Aorta (tissue), 5 donors: ENCODE results near the gene LGALS7. TPM values are rescaled to one million over a fixed set of nuclear protein-coding genes. Genes with fewer than 3 reads are reported as not detected.
"Not testable (repeated sequence)": the region's sequence is repeated elsewhere in the genome, so short reads cannot be mapped to it uniquely, and the experiment has no call there.

Source experiments
- ATAC-seq: fragments of 200-7000 bp; cut with Tn5 transposase; one replicate; pipeline ENCODE4 v1.9.1; 2022; ENCODE audit warnings: moderate library complexity; ENCODE audit not compliant: low FRiP score
- DNase-seq, 2 donors: peaks; one replicate each; pipeline ENCODE4 v3.0.0-alpha.2; 2020
- H3K27ac ChIP-seq, 2 donors: one replicate each; pipeline ENCODE4 v1.5.1; 2013; ENCODE audit warnings: low read length in 2 of 2, mild to moderate bottlenecking in 2 of 2, moderate library complexity in 2 of 2, control low read depth in 1 of 2, inconsistent platforms in 1 of 2, low read depth in 1 of 2
- H3K27me3 ChIP-seq, 2 donors: one replicate each; pipeline ENCODE4 v1.6.1; 2013; ENCODE audit warnings: control low read depth in 1 of 2, low read length in 1 of 2, mild to moderate bottlenecking in 1 of 2, moderate library complexity in 1 of 2; ENCODE audit not compliant: insufficient read depth in 2 of 2, control insufficient read depth in 1 of 2
- H3K36me3 ChIP-seq, 2 donors: one replicate each; pipeline ENCODE4 v1.6.1; 2013; ENCODE audit warnings: control low read depth in 1 of 2, low read length in 1 of 2, mild to moderate bottlenecking in 1 of 2; ENCODE audit not compliant: insufficient read depth in 2 of 2, control insufficient read depth in 1 of 2
- H3K4me1 ChIP-seq, 2 donors: one replicate each; pipeline ENCODE4 v1.6.1; 2013; ENCODE audit warnings: low read length in 2 of 2, control low read depth in 1 of 2, mild to moderate bottlenecking in 1 of 2, moderate library complexity in 1 of 2; ENCODE audit not compliant: insufficient read depth in 2 of 2, control insufficient read depth in 1 of 2
- H3K4me3 ChIP-seq, 2 donors: one replicate each; pipeline ENCODE4 v1.5.1; 2013; ENCODE audit warnings: low read length in 2 of 2, control low read depth in 1 of 2, mild to moderate bottlenecking in 1 of 2
- H3K9me3 ChIP-seq: one replicate; pipeline ENCODE4 v1.6.1; 2013; ENCODE audit warnings: mild to moderate bottlenecking, low read length; ENCODE audit not compliant: control insufficient read depth
- WGBS, 2 donors: extraction: QIAGEN DNeasy Blood & Tissue Kit; methylation state at CpG; one replicate each; pipeline ENCODE4 v1.1.7; 2013; 5-methylcytosine and 5-hydroxymethylcytosine counted together
- intact Hi-C, 2 donors: fragments of 100-400 bp; cut with DNase I; formaldehyde crosslinking; loops; one replicate each; pipeline versions ENCODE4 v1.14.2 to v1.15.0; 2022
- polyA plus RNA-seq, 2 donors: library from polyadenylated mRNA; stranded (reverse); fragments of 200-250 nt; gene quantifications; one replicate each; pipeline ENCODE4 v1.2.3, GENCODE V29; 2013
- total RNA-seq, 2 donors: library from RNA; stranded (reverse); fragmentation: NEBNext Ultra II Directional; extraction: Animal tissue kit (Norgen Biotek cat#: 25700); gene quantifications; one replicate each; pipeline ENCODE4 v1.2.1, GENCODE V29; 2021
- donor health status: healthy with polysubstance abuse.
- donor health status: Bipolar disorder and iron deficiency.
- donor health status: DM: no; HTN: no; CAD: no.
- donor health status: DM: no; HTN: no; CAD: no.
- donor health status: DM: yes; HTN: yes; CAD: no.

The LGALS7 gene
- total and polyA plus RNA-seq, 4 donors = not detected

- Histone ChIP-seq H3K4me3 (no peak overlapping the region), H3K27ac (no peak overlapping the region), H3K27me3 (peaks cover 0 to 2% of the 10 kb centered on the region in 2 donors), H3K9me3 (no peaks in the 10 kb centered on the region), H3K36me3 (no peaks in the 10 kb centered on the region), H3K4me1 (no peaks in the 10 kb centered on the region)
- intact Hi-C loops = no loop called here
- peak in 1 of 2 donors; percentile 4 for DNase-seq
- no peak for ATAC-seq
- 55 to 64% methylated on average over 3 of the region's 3 CpGs for WGBS, 2 donors
These were observed 10.9 kb upstream of the LGALS7 start for GRCh38 chr19:38784224-38784623.

GRCh38 chr19:38782212-38782611 lies 8.9 kb upstream of the LGALS7 start:
- peak in 1 of 2 donors; percentile 3 for DNase-seq
- whole genome bisulfite sequencing, 2 donors = 80 to 86% methylated on average over 13 of the region's 13 CpGs
- H3K36me3 ChIP-seq, H3K9me3 ChIP-seq, ATAC-seq, H3K27me3 ChIP-seq, intact Hi-C loops, H3K27ac ChIP-seq, H3K4me3 ChIP-seq, H3K4me1 ChIP-seq: not testable (repeated sequence)

- intact Hi-C loops = no loop called here
- no peak overlapping the region for H3K4me3 ChIP-seq
- no peaks in the 10 kb centered on the region for H3K4me1 ChIP-seq
- peak in 1 of 2 donors; percentile 13 for DNase-seq
- ATAC-seq = no peak
- 75 to 80% methylated on average over 7 of the region's 7 CpGs for WGBS, 2 donors
- H3K9me3 ChIP-seq = no peaks in the 10 kb centered on the region
- no peak overlapping the region for H3K27ac ChIP-seq
- H3K36me3 ChIP-seq = no peaks in the 10 kb centered on the region
- H3K27me3 ChIP-seq = peaks cover 0 to 2% of the 10 kb centered on the region in 2 donors
These were observed 7.7 kb upstream of the LGALS7 start for GRCh38 chr19:38781058-38781457.

- ATAC-seq (no peak), DNase-seq (peak in 1 of 2 donors; percentile 41)
- peaks cover 0 to 2% of the 10 kb centered on the region in 2 donors for H3K27me3 ChIP-seq
- no peaks in the 10 kb centered on the region for H3K4me1 ChIP-seq
- intact Hi-C loops = no loop called here
- H3K4me3 ChIP-seq = no peak overlapping the region
- no peaks in the 10 kb centered on the region for H3K9me3 ChIP-seq
- H3K27ac ChIP-seq = no peak overlapping the region
- H3K36me3 ChIP-seq = no peaks in the 10 kb centered on the region
- 86 to 87% methylated on average over 7 of the region's 7 CpGs for WGBS, 2 donors
These were observed 7.1 kb upstream of the LGALS7 start for GRCh38 chr19:38780443-38780842.

DNA sequence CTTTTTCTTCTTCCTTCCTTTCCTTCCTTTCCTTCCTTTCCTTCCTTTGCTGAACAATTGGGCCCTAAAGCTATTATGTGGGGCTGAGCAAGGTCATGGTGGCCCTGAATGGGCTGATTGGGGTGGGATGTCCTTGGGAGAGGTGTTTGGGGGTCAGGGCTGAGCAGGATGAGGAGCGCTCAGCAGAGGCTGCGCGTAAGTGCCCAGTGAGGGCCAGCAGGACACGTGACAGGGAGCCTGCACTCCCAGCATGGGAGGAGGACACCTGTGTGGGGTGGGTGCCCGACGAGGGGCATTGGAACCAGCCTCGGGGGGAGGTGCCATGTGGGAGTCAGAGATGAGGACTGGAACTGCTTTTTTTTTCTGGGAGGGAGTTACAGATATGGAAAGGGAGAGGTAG lies 5.4 kb upstream of the LGALS7 start:
- ATAC-seq (no peak), DNase-seq (peak in 1 of 2 donors; percentile 39)
- Histone ChIP-seq H3K27me3 (peaks cover 0 to 2% of the 10 kb centered on the region in 2 donors), H3K4me1 (no peaks in the 10 kb centered on the region), H3K36me3 (no peaks in the 10 kb centered on the region), H3K4me3 (no peak overlapping the region), H3K9me3 (no peaks in the 10 kb centered on the region), H3K27ac (no peak overlapping the region)
- WGBS, 2 donors = 59 to 66% methylated on average over 7 of the region's 7 CpGs
- intact Hi-C loops = no loop called here

- H3K36me3 ChIP-seq = no peaks in the 10 kb centered on the region
- DNase-seq = no peak
- WGBS, 2 donors = 82 to 83% methylated on average over 11 to 13 of the region's 13 CpGs
- no peaks in the 10 kb centered on the region for H3K4me1 ChIP-seq
- intact Hi-C loops = loop anchor here in 1 of 2 donors (2.0 kb wide), 1 partner anchor 18 kb away; no protein-coding TSS in a partner anchor
- H3K4me3 ChIP-seq = no peak overlapping the region
- no peak overlapping the region for H3K27ac ChIP-seq
- no peaks in the 10 kb centered on the region for H3K27me3 ChIP-seq
- ATAC-seq = no peak
- H3K9me3 ChIP-seq = no peaks in the 10 kb centered on the region
These were observed 1.0 kb upstream of the LGALS7 start for GRCh38 chr19:38774181-38774950.

- H3K27me3 ChIP-seq, H3K27ac ChIP-seq, DNase-seq, H3K4me1 ChIP-seq, H3K9me3 ChIP-seq, intact Hi-C loops, H3K4me3 ChIP-seq, ATAC-seq, H3K36me3 ChIP-seq: not testable (repeated sequence)
- 36 to 45% methylated on average over 3 to 7 of the region's 30 CpGs for WGBS, 2 donors
These were observed 1.7 kb downstream of the LGALS7 start for GRCh38 chr19:38771569-38771968.

DNA sequence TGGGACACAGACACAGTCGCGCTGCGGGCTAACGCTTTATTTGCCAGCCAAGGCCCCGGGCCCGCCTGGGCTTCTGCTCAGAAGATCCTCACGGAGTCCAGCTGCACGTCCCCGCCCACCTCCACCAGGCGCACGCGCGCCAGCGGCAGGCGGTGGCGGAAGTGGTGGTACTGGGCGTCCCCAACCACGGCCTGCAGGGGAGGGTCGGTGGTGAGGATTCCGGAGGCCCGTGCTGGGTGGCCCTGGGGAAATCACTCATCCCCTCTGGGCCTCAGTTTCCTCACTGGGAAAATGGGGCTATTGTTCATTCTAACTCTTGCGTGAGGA lies 2.4 kb downstream of the LGALS7 start:
- H3K4me1 ChIP-seq, intact Hi-C loops, H3K4me3 ChIP-seq, H3K27ac ChIP-seq, H3K36me3 ChIP-seq, H3K27me3 ChIP-seq, DNase-seq, H3K9me3 ChIP-seq: not testable (repeated sequence)
- whole genome bisulfite sequencing, 2 donors = 0% methylated on average over 1 of the region's 22 CpGs
- peak; percentile 91 for ATAC-seq

DNA sequence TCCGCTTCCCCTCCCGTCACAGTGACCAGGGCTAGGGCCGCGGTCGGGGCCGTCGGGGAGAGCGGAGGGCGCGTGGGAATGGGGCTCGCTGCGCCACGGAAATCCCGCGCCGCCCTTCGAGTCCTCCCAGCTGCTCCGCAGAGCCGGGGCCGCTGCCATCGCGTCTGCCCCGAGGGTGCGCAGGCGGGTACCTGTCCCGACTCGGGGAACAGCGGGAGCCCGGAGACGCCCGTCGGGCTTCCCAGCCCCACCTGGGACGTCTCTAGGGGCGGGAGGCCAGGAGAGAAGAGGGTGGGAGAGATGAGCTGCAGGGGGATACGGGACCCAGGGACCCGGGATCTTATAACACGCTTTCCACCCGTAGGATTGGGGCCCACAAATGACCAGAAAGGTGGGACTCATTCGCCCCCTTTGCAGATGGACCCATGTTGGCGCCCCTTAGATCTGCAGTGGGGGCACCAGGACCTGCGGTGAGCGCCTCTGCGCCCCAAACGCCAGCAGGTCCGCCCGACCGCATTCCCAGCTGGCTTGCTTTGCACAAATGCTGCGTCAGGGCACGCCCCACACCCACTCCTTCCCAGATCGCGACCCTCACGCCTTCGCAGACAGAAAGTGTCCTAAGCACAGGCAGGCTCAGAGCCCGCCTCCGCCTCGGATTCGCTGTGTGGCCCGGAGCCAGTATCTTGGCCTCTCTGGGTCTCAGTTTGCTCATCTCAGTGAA lies 2.9 kb downstream of the LGALS7 start:
- intact Hi-C loops, H3K27ac ChIP-seq, H3K9me3 ChIP-seq, H3K4me3 ChIP-seq, H3K4me1 ChIP-seq, H3K27me3 ChIP-seq, H3K36me3 ChIP-seq, DNase-seq: not testable (repeated sequence)
- peak; percentile 36 for ATAC-seq
- WGBS, 2 donors = 3 to 7% methylated on average over 22 to 26 of the region's 58 CpGs
